Neutrophil (primary cell): ENCODE results near the gene AGO3.
"Not testable (repeated sequence)": the region's sequence is repeated elsewhere in the genome, so short reads cannot be mapped to it uniquely, and the experiment has no call there.

Source experiments
- H3K27ac ChIP-seq: fragments of 200-600 bp; sonication (generic); 2 replicates; pipeline ENCODE4 v1.5.1; 2016; ENCODE audit warnings: mild to moderate bottlenecking, moderate library complexity
- H3K27me3 ChIP-seq: fragments of 200-600 bp; sonication (generic); 2 replicates; pipeline ENCODE4 v1.6.0; 2016; ENCODE audit warnings: mild to moderate bottlenecking
- H3K36me3 ChIP-seq: fragments of 200-600 bp; sonication (generic); 2 replicates; pipeline ENCODE4 v1.5.1; 2017
- H3K4me1 ChIP-seq, 2 experiments: fragments of 200-600 bp in 1 of 2; sonication (generic) in 1 of 2; 1 replicate in 1 of 2; 2 replicates in 1 of 2; pipeline versions ENCODE4 v1.5.1 to v1.6.1; 2013 to 2016; ENCODE audit warnings: low read depth in 1 of 2, low read length in 1 of 2, mild to moderate bottlenecking in 1 of 2, moderate library complexity in 1 of 2; ENCODE audit not compliant: control insufficient read depth in 1 of 2, insufficient read depth in 1 of 2
- H3K4me3 ChIP-seq, 2 experiments: fragments of 200-600 bp in 1 of 2; sonication (generic) in 1 of 2; 1 replicate in 1 of 2; 2 replicates in 1 of 2; pipeline ENCODE4 v1.5.1; 2013 to 2016; ENCODE audit warnings: low read depth in 1 of 2, low read length in 1 of 2, mild to moderate bottlenecking in 1 of 2, moderate library complexity in 1 of 2
- H3K9me3 ChIP-seq: fragments of 200-600 bp; sonication (generic); 2 replicates; pipeline ENCODE4 v1.5.1; 2016
- CTCF ChIP-seq: fragments of 200-600 bp; sonication (generic); IDR thresholded peaks from 2 replicates; pipeline ENCODE4 v1.5.1; 2016; ENCODE audit warnings: antibody characterized with exemption

Gene AGO3

GRCh38 chr1:35971601-35972000, 40.7 kb downstream of the AGO3 start:
- peak overlapping the region; percentile 50 for H3K27ac ChIP-seq
- no peaks in the 10 kb centered on the region for H3K9me3 ChIP-seq
- H3K36me3 ChIP-seq, result peaks cover 17% of the 10 kb centered on the region
- no peak overlapping the region for H3K4me3 ChIP-seq
- peaks cover 10 to 12% of the 10 kb centered on the region in 2 experiments for H3K4me1 ChIP-seq
- H3K27me3 ChIP-seq, result no peaks in the 10 kb centered on the region
- TF ChIP-seq CTCF, result no peak

GRCh38 chr1:35972631-35973030, 41.7 kb downstream of the AGO3 start:
- not testable (repeated sequence) for H3K9me3 ChIP-seq, H3K27me3 ChIP-seq, H3K4me3 ChIP-seq, H3K27ac ChIP-seq
- Histone ChIP-seq H3K36me3 (peaks cover 17% of the 10 kb centered on the region), H3K4me1 (peaks cover 10 to 12% of the 10 kb centered on the region in 2 experiments)

DNA sequence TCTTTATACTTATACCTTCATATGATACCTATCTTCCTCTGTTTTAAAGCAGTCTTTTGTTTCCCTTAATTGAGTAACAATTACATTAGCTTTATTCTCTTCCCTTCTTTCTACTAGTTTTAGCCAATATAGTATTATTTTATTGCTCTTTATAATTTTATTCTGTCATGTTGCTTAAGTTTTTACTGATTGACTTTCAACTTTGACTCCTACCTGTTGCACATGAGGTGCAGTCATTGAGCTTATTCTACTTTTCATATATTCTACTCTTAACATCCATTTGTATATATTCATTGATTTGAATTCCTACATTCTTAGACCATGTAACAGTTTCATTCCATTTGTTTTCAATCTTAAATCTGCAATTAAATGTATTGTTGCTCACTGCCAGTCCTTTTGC, 49.2 kb downstream of the AGO3 start:
- no peak overlapping the region for H3K4me3 ChIP-seq
- H3K4me1 ChIP-seq, result peaks cover 5 to 6% of the 10 kb centered on the region in 2 experiments
- no peak for TF ChIP-seq CTCF
- H3K27ac ChIP-seq, result no peak overlapping the region
- no peaks in the 10 kb centered on the region for H3K9me3 ChIP-seq
- H3K36me3 ChIP-seq, result peaks cover 7% of the 10 kb centered on the region
- H3K27me3 ChIP-seq, result no peaks in the 10 kb centered on the region

GRCh38 chr1:35988237-35988636, 57.3 kb downstream of the AGO3 start:
- Histone ChIP-seq H3K4me3 (no peak overlapping the region), H3K27me3 (no peaks in the 10 kb centered on the region), H3K4me1 (no peaks in the 10 kb centered on the region), H3K36me3 (peaks cover 24% of the 10 kb centered on the region), H3K9me3 (no peaks in the 10 kb centered on the region), H3K27ac (no peak overlapping the region)
- TF ChIP-seq CTCF, result no peak

DNA sequence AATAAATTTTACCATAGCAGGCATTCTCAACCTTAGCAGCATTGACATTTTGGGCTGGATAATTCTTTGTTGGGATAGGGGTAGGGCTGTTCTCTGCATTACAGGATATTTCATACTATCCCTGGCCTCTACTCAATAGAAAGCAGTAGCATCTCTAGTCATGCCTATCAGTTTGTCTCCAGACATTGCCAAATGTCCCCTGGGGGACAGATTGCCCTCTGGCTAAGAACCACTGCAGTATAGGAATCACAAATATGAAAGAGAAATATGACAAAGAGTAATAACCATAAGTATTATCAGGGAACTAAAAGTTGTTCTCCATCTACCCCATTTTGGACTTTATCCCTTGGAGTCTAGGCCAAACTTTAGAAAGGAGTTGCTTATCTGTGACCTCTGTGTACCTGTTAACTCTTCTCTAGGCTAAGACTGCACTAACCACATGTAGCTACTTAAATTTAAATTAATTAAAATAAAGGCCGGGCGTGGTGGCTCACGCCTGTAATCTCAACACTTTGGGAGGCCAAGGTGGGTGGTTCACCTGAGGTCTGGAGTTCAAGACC, 76.1 kb downstream of the AGO3 start:
- no peak for TF ChIP-seq CTCF
- Histone ChIP-seq H3K4me1 (no peaks in the 10 kb centered on the region), H3K9me3 (no peaks in the 10 kb centered on the region)

GRCh38 chr1:36007741-36008140, 76.8 kb downstream of the AGO3 start:
- H3K9me3 ChIP-seq, result no peaks in the 10 kb centered on the region

More for the DNA sequence above, 76.1 kb downstream of the AGO3 start:
- Histone ChIP-seq H3K36me3 (peaks cover 34% of the 10 kb centered on the region), H3K27me3 (no peaks in the 10 kb centered on the region), H3K27ac (no peak overlapping the region), H3K4me3 (no peak overlapping the region)

More at GRCh38 chr1:36007741-36008140, 76.8 kb downstream of the AGO3 start:
- TF ChIP-seq CTCF, result no peak
- peaks cover 34% of the 10 kb centered on the region for H3K36me3 ChIP-seq
- no peak overlapping the region for H3K4me3 ChIP-seq
- no peaks in the 10 kb centered on the region for H3K4me1 ChIP-seq
- H3K27me3 ChIP-seq, result no peaks in the 10 kb centered on the region
- H3K27ac ChIP-seq, result no peak overlapping the region
